Measurements from ENCODE around the gene CHL1.

- TF ChIP-seq, protein P1, sequence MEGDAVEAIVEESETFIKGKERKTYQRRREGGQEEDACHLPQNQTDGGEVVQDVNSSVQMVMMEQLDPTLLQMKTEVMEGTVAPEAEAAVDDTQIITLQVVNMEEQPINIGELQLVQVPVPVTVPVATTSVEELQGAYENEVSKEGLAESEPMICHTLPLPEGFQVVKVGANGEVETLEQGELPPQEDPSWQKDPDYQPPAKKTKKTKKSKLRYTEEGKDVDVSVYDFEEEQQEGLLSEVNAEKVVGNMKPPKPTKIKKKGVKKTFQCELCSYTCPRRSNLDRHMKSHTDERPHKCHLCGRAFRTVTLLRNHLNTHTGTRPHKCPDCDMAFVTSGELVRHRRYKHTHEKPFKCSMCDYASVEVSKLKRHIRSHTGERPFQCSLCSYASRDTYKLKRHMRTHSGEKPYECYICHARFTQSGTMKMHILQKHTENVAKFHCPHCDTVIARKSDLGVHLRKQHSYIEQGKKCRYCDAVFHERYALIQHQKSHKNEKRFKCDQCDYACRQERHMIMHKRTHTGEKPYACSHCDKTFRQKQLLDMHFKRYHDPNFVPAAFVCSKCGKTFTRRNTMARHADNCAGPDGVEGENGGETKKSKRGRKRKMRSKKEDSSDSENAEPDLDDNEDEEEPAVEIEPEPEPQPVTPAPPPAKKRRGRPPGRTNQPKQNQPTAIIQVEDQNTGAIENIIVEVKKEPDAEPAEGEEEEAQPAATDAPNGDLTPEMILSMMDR (conservative IDR thresholded peaks at IDR 0.05; ENCODE audit: low read depth in 2 of 2) = no peak
- TF ChIP-seq POLR2AphosphoS5 (IDR thresholded peaks at IDR 0.05; ENCODE audit: low read depth) = no peak
- TF ChIP-seq EZH2 (IDR thresholded peaks at IDR 0.05; ENCODE audit: low read depth, unreplicated experiment) = no peak
- TF ChIP-seq, protein P2, sequence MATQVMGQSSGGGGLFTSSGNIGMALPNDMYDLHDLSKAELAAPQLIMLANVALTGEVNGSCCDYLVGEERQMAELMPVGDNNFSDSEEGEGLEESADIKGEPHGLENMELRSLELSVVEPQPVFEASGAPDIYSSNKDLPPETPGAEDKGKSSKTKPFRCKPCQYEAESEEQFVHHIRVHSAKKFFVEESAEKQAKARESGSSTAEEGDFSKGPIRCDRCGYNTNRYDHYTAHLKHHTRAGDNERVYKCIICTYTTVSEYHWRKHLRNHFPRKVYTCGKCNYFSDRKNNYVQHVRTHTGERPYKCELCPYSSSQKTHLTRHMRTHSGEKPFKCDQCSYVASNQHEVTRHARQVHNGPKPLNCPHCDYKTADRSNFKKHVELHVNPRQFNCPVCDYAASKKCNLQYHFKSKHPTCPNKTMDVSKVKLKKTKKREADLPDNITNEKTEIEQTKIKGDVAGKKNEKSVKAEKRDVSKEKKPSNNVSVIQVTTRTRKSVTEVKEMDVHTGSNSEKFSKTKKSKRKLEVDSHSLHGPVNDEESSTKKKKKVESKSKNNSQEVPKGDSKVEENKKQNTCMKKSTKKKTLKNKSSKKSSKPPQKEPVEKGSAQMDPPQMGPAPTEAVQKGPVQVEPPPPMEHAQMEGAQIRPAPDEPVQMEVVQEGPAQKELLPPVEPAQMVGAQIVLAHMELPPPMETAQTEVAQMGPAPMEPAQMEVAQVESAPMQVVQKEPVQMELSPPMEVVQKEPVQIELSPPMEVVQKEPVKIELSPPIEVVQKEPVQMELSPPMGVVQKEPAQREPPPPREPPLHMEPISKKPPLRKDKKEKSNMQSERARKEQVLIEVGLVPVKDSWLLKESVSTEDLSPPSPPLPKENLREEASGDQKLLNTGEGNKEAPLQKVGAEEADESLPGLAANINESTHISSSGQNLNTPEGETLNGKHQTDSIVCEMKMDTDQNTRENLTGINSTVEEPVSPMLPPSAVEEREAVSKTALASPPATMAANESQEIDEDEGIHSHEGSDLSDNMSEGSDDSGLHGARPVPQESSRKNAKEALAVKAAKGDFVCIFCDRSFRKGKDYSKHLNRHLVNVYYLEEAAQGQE (IDR thresholded peaks at IDR 0.05; ENCODE audit: unreplicated experiment) = no peak
- TF ChIP-seq EZH2phosphoT487 (IDR thresholded peaks at IDR 0.05; ENCODE audit: unreplicated experiment) = no peak
Measured at GRCh38 chr3:332701-333100, 136.1 kb downstream of the CHL1 start.
